ENCODE data around the gene ELOVL5. TPM values are rescaled to one million over a fixed set of nuclear protein-coding genes. Genes with fewer than 3 reads are reported as not detected.

The ELOVL5 gene
- polyA plus RNA-seq, 1 donor from 2014 or later: 31.2 TPM

- Histone ChIP-seq H3K4me3 (ENCODE audit: low read length) (no peak overlapping the region), H3K9me3 (ENCODE audit: low read length) (no peaks in the 10 kb centered on the region), H3K27ac (ENCODE audit: low read length) (no peak overlapping the region), H2AFZ (ENCODE audit: low read depth, low read length) (no peak overlapping the region), H4K20me1 (ENCODE audit: insufficient read depth) (no peaks in the 10 kb centered on the region), H3K9me2 (ENCODE audit: insufficient read depth, low read length) (no peaks in the 10 kb centered on the region), H3K79me2 (replicated peaks; ENCODE audit: insufficient read depth, low read length) (no peaks in the 10 kb centered on the region), H3K4me2 (ENCODE audit: low read length) (no peak overlapping the region), H3K9ac (ENCODE audit: low read length) (no peak overlapping the region), H3K27me3 (ENCODE audit: insufficient read depth, low read depth, low read length) (no peaks in the 10 kb centered on the region), H3K36me3 (ENCODE audit: insufficient read depth, low read length) (no peaks in the 10 kb centered on the region), H3F3A (ENCODE audit: insufficient read depth, low read length, poor library complexity, severe bottlenecking) (no peaks in the 10 kb centered on the region)
- TF ChIP-seq POLR2AphosphoS5 (IDR thresholded peaks at IDR 0.05) (no peak), MXI1 (conservative IDR thresholded peaks at IDR 0.05; ENCODE audit: poor library complexity, severe bottlenecking) (no peak), RAD21 (conservative IDR thresholded peaks at IDR 0.05) (no peak), EP300 (conservative IDR thresholded peaks at IDR 0.05; ENCODE audit: poor library complexity, severe bottlenecking) (no peak), REST (IDR thresholded peaks at IDR 0.05; ENCODE audit: borderline replicate concordance) (no peak), CTCF (IDR thresholded peaks at IDR 0.05; ENCODE audit: poor library complexity, severe bottlenecking) (no peak), SMC3 (conservative IDR thresholded peaks at IDR 0.05; ENCODE audit: poor library complexity) (no peak), TAF1 (IDR thresholded peaks at IDR 0.05; ENCODE audit: low read depth) (no peak), EZH2 (IDR thresholded peaks at IDR 0.05; ENCODE audit: borderline replicate concordance, insufficient read depth, low read length, poor library complexity, severe bottlenecking) (no peak)
These were observed 29.5 kb upstream of the ELOVL5 start for GRCh38 chr6:53378208-53378607.

GRCh38 chr6:53377793-53378192 lies 29.0 kb upstream of the ELOVL5 start:
- no peaks in the 10 kb centered on the region for H3K27me3 ChIP-seq (ENCODE audit: insufficient read depth, low read depth, low read length)
- no peak overlapping the region for H3K27ac ChIP-seq (ENCODE audit: low read length)
- no peak overlapping the region for H3K4me3 ChIP-seq (ENCODE audit: low read length)
- no peaks in the 10 kb centered on the region for H3K79me2 ChIP-seq (replicated peaks; ENCODE audit: insufficient read depth, low read length)
- no peaks in the 10 kb centered on the region for H4K20me1 ChIP-seq (ENCODE audit: insufficient read depth)
- no peak overlapping the region for H2AFZ ChIP-seq (ENCODE audit: low read depth, low read length)
- no peaks in the 10 kb centered on the region for H3K9me3 ChIP-seq (ENCODE audit: low read length)
- H3K4me2 ChIP-seq (ENCODE audit: low read length): no peak overlapping the region
- no peak for TF ChIP-seq EP300 (conservative IDR thresholded peaks at IDR 0.05; ENCODE audit: poor library complexity, severe bottlenecking)
- no peak for TF ChIP-seq POLR2AphosphoS5 (IDR thresholded peaks at IDR 0.05)
- no peak for TF ChIP-seq TAF1 (IDR thresholded peaks at IDR 0.05; ENCODE audit: low read depth)
- no peak for TF ChIP-seq REST (IDR thresholded peaks at IDR 0.05; ENCODE audit: borderline replicate concordance)
- TF ChIP-seq MXI1 (conservative IDR thresholded peaks at IDR 0.05; ENCODE audit: poor library complexity, severe bottlenecking): no peak
- no peak for TF ChIP-seq CTCF (IDR thresholded peaks at IDR 0.05; ENCODE audit: poor library complexity, severe bottlenecking)
- no peak for TF ChIP-seq SMC3 (conservative IDR thresholded peaks at IDR 0.05; ENCODE audit: poor library complexity)
- no peak for TF ChIP-seq RAD21 (conservative IDR thresholded peaks at IDR 0.05)
- TF ChIP-seq EZH2 (IDR thresholded peaks at IDR 0.05; ENCODE audit: borderline replicate concordance, insufficient read depth, low read length, poor library complexity, severe bottlenecking): no peak
- H3K36me3 ChIP-seq (ENCODE audit: insufficient read depth, low read length): no peaks in the 10 kb centered on the region
- no peak overlapping the region for H3K9ac ChIP-seq (ENCODE audit: low read length)
- H3F3A ChIP-seq (ENCODE audit: insufficient read depth, low read length, poor library complexity, severe bottlenecking): no peaks in the 10 kb centered on the region
- H3K9me2 ChIP-seq (ENCODE audit: insufficient read depth, low read length): no peaks in the 10 kb centered on the region

Measured in neural cell (in vitro differentiated cells).